GM19397 (cell line): ENCODE data around the gene GLIS1.

ENCODE experiments used
- ATAC-seq: cut with Tn5 transposase; IDR thresholded peaks from one replicate; pipeline ENCODE4 v1.9.1; 2021; ENCODE audit warnings: mild to moderate bottlenecking, moderate library complexity; ENCODE audit not compliant: unreplicated experiment

The GLIS1 gene

DNA sequence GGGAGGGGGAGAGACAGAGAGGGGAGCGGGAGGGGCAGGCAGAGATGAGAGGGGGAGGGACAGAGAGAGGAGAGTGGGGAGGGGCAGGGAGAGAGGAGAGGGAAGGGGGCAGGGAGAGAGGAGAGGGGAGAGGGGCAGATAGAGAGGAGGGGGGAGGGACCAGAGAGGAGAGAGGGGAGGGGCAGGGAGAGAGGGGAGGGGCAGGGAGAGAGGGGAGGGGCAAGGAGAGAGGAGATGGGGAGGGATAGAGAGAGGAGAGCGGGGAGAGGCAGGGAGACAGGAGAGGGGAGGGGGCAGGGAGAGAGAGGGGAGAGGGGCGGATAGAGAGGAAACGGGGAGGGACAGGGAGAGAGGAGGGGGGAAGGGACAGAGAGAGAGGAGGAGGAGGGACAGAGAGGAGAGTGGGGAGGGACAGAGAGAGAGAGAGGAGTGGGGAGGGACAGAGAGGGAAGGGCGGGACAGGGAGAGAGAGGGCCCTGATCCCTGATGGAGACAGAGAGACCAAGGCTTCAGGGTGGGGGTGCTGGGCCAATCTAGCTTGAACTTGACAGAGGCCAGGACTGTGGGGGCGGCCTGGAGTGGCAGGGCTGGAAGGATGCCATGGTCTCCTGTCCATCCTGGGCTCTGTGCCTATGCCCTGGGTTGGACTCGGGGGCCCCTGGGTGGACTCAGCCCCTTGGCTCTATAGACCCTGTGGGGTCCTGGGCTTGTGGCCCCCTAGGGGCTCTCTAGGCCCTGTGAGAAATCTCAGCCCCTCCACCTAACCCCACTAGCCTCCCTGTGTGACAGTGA is 236.1 kb downstream of the GLIS1 start:
- ATAC-seq: no peak

DNA sequence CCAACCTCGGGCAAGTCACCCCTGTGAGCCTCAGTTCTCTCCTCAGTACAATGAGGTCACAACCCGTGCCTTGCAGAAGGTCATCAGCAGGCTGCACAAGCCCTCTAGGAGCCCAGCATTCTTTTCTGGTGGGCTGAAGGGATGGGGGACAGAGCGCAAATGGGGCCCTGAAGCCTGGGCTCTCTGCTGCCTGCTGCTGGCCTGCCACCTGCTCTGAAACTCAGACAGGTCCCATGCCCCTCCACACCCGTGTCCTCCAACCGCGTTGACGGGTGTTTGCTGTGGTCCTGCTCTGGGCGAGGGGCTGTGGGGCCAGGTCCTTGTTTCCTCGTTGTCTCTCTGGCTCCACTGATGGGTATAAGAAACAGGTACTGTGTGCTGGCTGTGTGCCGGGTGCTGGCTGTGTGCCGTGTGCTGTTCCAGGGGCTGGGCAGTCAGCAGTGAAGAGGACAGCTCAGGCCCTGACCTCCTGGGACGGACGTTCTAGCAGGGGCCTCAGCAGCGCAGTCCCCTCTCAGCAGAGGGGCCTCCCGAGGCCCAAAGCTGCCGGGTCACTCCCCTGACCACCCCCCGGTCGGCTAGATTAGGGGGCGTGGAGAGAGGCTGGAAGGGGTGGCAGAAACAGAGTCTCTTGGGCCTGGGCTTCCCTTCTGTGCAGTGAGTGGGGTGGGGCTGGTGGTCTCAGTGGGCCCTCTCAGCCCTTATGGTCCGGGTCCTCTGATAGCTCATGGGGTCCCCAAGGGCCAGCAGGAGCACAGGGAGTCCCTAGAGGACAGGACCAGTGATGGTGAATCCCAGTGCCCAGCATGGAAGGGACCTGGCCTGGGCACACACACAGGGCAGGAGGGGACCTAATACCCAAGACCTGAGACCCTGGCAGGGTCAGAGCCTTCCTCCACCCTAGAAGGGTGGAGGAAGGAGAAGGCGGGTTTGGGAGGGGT is 237.6 kb downstream of the GLIS1 start:
- no peak for ATAC-seq

DNA sequence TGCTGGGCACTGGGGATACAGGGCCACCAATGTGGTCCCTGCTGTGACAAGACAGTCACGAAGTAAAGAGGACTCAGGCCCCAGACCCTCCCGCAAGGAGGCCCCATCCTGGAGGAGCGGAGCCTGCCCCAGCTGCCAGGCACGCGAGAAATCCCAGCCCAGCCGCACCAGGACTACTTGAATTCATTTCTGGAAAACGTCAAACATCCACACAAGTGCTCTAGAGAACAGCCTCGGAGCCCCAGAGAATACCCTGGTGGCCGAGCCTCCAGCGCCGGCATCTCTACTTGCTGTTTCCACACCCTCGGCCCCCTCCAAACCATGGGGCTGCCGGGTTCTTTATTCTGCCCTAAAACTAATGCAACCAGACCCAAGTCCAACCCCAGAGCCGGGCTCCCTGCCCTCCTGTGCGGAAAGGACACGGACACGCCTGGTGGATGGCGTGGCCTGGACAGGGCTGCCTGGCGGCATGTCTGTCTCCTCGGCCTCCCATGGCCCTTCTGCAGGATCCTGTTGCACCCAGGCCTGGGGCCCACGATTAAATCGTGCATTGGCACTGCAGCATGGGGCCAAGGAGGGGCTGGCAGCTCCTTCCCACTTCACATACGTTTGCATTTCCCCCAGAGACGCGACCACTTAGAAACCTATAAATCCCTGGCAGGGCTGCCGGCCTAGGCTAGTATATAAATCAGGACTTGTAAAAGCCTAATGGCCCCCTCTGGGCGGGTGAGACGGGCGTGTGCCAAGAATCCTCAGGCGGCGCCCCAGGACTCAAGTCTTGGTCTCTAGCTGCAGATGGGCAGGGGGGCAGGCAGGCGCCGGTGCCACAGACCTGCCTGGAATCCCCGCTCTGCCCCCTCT is 238.5 kb downstream of the GLIS1 start:
- ATAC-seq: no peak

DNA sequence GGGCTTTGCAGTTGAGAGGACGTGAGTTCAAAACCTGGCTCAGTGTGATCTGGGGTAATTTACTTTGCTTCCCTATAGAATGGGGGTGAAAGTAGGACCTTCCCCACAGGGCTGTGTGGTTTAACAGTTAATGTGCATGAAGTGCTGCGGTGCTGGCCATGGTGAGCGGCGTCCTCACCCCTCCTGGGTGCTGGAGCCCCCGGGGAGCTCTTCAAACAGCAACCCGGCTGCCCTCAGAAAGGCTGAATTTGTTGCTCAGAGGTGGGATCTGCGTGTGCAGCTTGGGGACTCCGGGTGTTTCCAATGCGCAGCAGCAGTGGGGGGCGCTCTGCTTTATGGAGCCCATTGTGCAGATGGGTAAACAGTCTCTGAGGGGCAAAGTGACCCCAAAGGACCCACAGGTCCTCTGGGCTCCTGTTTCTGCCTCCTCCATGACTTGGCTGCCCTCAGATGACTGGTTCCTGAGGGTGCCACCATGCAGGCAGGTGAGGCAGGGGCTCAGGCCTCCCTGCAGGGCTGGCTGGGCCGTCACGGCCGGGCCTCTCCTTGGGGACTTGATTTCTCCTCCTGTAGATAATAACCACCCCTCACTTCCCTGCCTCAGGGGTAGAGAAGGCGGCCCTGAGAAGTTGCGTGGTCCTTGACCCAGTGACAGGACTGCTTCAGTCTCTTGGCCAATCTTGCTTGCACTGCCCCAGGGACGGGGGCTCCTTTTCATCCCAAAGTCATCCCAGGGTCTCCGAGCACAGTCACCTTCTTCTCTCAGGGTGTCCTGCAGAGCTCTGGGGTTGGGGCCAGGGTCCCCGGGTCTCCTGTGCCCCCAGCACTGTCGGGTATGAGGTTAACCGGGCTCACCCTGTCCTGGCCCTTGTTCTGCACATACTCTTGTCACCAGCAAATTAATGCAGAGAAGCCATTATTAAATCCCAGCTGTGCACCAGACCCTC is 239.4 kb downstream of the GLIS1 start:
- ATAC-seq: no peak

DNA sequence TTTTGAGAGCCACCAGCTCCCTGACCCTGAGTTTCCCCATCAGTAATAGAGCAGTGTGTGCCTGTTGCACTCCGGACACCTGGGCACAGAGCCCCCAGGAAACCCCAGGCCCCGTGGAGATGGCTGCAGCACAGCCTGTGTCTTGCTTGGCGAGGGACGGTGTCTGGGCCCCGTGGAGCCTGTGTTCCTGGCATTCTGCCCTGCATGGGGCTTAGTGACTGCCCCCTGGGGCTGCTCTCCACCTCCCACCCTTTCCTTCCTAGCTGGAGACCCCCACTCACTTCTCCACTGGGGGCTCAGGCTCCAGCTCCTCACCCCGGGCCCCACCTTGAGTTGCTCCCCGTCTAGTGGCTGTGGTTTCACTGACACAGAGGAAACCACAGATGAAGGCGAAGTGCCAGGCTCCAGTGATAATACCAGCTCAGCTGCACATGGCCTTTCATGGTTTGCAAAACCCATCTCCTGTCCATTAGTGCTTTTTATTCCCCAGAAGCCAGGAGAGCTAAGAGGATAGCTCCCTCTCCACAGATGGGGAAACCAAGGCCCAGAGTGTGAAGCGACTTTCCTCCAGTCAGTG is 240.3 kb downstream of the GLIS1 start:
- no peak for ATAC-seq

DNA sequence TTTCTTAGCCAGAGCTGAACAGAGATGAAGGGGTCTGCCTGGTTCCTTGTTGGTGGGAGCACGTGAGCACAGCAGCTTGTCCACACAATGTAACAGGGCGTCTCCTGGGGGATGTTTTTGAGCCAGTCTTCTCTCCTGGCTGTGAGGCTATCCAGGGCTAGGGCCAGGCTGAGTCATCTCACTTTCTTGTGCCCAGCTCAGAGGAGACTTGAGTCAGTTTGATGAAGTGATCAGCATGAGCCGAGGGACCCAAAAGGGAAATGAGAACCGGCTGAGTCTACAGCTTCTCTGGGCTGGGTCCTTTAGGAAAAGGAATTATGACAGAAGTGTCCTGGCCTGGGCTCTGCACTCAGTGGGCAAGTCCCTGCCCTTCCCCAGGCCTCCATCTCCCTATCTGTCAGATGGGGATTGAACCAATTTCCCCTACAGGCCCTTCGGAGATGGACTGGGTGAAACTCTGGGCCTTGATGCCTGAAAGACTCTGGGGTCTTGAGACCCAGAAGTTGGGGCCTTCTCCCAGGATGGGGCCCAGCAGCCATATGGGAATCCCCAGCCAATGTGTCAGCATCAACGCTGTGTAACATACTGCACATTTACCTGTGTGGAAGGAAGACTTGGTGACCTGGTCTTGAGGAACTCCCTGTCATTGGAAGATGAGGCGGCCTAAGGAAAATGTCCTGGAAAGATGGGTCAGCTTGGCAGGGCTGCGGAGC is 243.2 kb downstream of the GLIS1 start:
- ATAC-seq: no peak

DNA sequence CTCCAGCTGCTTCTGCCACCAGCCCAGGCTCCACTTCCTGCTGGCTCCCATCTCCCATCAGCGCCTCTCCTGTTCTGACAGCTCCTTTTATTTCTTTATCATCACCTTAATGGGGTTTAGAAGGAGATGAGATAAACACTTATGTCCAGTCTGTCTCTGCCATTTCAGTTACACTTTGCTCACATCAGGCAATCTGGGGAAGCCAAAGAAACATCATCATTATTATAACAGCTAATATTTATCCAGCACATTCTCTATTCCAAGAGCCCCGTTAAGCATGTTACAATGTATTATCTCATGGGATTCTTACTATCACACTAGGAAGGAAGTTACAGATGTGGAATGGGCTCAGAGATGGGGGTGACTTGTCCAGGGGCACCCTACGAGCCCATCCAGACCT is 248.6 kb downstream of the GLIS1 start:
- ATAC-seq: no peak

DNA sequence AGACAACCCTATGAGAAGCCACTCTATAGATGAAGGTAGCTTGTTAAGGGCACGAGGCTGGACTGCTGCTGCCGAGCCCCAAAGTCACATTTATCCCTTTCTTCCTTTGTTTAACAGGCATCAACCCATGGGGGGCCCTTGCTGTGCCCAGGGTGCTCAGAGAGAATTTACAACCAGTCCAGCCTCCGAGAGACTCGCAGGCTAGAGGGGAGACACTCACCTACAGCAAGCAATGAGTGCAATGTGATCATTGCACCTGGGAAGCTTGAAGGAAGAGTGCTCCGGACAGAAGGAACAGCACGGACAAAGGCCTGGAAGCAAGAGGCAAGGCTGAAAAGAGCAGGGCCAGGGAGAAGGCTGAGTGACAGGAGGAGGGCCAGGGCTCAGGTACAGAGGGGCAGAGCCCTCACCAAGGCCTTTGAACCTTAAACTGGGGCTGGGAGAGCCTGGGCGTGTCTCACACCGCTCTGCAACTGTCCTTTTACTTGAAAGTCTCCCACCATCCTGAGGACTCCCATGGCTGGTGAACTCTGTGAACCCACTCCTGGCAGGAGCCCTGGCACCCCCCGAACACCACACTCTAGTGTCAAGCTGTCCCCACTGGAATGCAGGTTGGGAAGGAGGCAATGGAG is 252.5 kb downstream of the GLIS1 start:
- no peak for ATAC-seq

DNA sequence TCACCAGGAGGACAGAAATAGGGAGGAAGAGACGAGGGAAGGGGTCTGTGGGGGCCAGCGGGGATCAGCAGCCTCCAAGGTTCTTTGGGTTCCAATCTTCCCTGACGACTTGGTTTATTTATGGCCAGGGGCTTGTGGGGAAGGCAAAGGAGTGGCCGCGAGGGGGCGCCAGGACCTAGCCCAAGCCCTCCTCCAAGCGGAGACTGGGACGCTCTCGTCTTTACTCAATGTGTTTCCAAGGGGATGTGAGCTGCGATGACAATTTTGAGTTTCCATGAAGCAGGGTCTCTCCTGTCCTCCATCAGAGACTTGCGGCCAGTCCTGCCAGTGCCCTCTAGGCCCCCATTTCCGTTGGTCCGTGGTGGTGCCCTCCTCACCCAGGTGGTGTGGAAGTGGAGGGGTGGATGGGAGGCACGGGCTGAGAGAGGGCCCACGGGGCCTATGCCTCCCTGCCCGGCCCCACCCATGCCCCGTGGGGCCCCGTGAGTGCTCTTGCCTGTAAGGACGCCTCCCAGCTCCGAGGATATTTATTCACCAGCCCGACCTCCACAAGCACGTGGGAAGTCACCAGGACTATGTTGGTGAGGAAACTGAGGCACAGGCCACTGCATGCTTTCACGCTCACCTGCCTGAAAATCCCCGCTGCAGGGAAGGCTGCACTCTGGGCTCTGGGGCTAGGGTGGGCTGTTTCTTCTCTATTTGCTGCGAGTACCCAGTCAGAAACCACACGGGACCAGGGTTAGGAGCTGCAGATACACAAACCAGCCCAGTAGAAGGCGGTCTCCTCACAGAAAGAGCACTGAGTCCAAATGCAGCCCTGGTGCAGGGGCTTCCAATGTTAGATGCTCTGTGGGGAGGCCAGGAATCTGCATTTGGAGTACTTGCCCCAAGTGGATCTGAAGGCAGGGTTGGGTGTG is 253.2 kb downstream of the GLIS1 start:
- no peak for ATAC-seq

DNA sequence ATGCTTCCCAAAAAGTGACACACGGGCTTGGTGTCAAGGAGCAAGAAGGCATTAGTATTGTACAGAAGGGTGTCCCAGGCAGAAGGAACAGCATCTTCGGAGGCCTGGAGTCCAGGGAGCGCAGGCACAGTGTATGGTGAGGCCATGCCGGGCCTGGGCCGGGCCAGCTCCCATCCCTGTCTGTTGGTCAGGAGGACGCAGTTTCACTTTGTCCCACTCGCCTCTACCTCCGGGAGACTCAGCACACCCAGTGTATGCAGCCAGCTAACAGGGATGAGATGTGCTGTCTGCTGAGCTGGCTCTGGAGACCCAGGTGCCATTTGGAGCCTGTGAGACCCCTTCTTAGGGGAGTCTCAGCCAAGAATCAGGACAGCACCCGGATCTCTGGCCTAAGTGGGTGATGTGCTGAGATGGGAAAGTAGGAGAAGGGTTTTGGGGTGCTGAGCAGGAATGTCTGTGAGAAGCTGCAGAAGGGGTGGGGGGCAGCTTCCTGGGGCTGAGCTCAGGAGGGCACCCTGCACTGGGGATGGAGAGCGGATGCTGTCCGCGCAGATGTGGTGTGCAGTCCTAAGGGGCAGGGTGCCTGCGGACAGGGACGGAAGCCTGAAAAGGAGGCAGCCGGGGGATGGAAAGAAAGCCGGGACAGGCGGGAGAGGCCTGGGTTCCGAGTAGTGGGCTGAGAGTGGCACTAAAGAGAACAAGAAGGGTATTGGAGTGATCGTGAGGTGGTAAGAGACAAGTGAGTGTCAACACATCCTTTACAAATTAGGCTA is 254.1 kb downstream of the GLIS1 start:
- no peak for ATAC-seq

DNA sequence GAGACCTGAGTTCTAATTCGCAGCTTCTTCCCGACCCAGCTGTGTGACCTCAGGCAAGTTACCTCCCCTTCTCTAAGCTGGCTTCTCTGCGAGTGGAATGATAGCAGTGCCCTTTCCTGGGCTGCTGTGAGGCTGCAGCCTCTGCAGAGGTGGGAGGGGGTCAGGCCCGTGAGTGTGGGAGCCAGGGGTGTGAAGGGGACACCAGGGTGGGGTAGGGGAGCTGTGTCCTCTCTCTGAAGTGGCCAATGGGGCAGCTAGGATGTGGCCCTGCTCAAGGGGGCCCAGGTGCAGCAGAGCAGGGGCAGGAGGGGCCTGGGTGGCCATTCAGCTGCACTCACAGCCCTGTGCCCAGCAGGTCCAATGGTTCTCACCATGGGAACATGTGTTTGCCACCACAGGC is 255.3 kb downstream of the GLIS1 start:
- no peak for ATAC-seq

DNA sequence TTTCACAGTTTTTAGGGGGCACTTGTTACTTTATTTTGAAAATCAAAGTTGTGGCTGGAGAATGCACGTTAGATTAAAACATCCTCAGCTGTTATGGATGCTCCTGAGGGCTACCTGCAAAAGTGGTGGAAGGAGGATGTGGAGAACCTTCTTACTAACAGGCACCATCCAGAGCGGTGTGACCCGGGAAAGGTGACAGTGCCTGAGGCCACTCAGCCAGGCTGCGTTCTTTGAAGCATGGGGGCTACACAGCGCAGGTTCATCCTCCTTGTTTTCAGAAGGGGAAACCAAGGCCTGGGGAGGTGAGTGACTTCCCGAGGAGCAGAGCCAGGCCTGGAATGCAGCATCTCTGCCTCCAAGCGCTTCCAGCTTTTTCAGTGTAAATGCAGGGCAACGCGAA is 255.8 kb downstream of the GLIS1 start:
- no peak for ATAC-seq

DNA sequence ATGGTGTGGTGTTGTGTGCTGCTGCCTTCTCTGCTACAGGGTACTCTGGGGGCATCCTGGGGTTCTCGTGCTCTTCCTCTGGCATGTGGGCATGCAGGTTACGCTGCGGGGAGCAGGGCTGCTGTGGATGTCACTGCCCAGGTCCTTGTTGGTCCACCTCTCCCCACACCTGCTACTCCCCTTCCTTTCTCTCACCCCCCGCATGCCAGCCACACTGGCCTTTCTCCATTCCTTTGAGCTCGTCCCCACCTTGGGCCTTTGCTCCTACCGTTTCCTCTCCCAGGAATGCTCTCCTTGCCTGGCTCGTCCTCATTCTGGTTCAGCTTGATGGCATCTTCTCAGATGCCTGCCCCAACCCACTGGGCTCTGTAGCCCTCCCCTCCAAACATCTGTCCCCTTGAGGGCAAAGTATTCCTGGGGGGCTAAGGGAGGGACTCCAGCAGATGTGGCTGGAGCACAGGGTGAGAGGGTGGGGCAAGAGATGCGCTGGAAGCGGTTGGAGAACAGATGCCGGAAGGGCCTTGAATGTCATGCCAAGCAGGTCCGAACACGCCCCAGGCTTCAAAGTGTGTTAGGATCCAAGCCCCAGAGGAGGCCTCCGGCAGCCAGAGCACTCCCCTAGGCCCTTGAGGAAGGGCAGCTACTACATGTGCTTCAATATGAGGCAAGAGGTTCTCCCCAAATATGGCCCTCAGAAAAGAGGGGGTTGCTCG is 256.4 kb downstream of the GLIS1 start:
- ATAC-seq: no peak

DNA sequence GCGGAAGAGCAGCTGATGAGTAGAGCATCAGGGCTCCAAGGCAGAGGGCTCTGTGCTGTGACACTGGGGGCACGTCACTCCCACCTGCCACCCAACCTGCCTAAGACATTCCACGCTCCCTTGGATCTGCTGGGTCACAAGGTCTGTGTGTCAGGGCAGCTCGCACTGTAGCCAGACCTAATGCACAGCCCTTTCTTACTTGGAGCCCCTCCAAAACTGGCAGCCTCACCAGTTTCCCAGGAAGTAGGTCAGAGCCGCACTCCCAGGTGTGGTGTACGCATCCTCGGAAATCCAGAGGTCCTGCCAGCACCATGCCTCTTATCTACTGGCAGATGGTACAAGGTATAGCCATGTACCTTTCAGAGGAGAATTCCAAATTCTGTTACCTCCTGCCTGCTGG is 257.5 kb downstream of the GLIS1 start:
- ATAC-seq: no peak

DNA sequence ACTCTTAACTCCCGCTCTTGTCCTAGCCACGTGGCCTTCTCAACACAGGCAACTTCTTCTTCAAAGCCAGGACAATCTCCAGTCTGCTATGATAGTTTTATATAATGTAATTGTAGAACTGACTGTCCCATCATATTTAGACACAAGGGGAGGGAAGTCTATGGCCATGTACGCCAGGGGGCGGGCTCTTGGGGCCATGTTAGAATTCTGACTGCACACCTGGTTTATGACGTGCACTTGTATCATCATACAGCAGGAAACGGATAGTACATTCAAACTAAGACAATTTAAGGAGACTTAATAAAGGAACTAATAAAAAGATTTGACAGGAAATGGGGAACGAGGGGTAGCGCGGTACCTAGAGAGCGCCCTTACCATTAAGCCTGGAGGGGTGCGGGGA is 258.3 kb downstream of the GLIS1 start:
- ATAC-seq: no peak

DNA sequence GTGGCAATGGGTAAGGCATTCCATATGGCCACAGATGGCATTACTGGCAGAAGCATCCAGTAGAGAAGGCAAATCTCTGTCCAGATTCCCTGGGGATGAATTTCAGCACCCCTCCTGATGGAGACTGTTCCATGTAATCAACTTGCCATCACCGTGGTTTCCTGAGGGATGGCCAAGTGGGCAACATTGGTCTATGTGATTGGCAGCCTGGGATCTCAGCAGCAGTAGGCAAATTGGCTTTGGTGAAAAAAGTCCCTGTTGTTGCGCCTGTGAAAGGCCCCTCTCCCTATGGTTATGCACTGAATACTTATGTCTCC is 260.5 kb downstream of the GLIS1 start:
- ATAC-seq: no peak
